DOHH2 (cell line): ENCODE results near the gene OR4F29.
"Not testable (repeated sequence)": the region's sequence is repeated elsewhere in the genome, so short reads cannot be mapped to it uniquely, and the experiment has no call there.

Experiments used
- EZH2phosphoT487 ChIP-seq: fragments of 200-600 bp; sonication (generic); IDR thresholded peaks from 2 replicates; pipeline ENCODE4 v1.6.1; 2017; ENCODE audit warnings: borderline replicate concordance, mild to moderate bottlenecking, antibody characterized with exemption, low read length, moderate library complexity, mixed read lengths
- TF ChIP-seq, protein P1 (sequence below): fragments of 200-600 bp; sonication (generic); IDR thresholded peaks from one replicate; pipeline ENCODE4 v1.5.1; 2014; ENCODE audit warnings: antibody characterized with exemption, mild to moderate bottlenecking, low read depth, low read length; ENCODE audit not compliant: poor library complexity, severe bottlenecking

GRCh38 chr1:451578-451977 lies at the start of gene OR4F29:
- TF ChIP-seq, protein P1, sequence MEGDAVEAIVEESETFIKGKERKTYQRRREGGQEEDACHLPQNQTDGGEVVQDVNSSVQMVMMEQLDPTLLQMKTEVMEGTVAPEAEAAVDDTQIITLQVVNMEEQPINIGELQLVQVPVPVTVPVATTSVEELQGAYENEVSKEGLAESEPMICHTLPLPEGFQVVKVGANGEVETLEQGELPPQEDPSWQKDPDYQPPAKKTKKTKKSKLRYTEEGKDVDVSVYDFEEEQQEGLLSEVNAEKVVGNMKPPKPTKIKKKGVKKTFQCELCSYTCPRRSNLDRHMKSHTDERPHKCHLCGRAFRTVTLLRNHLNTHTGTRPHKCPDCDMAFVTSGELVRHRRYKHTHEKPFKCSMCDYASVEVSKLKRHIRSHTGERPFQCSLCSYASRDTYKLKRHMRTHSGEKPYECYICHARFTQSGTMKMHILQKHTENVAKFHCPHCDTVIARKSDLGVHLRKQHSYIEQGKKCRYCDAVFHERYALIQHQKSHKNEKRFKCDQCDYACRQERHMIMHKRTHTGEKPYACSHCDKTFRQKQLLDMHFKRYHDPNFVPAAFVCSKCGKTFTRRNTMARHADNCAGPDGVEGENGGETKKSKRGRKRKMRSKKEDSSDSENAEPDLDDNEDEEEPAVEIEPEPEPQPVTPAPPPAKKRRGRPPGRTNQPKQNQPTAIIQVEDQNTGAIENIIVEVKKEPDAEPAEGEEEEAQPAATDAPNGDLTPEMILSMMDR = not testable (repeated sequence)
- not testable (repeated sequence) for TF ChIP-seq EZH2phosphoT487
